Measurements from ENCODE around the gene GZF1. TPM values are rescaled to one million over a fixed set of nuclear protein-coding genes. Genes with fewer than 3 reads are reported as not detected.

The GZF1 gene
- 10 to 100 TPM; 12.2 to 15.5 TPM for total RNA-seq
- 13.5 TPM for polyA plus RNA-seq (2013, experiment 1 of 2)
- 10.4 TPM for polyA plus RNA-seq (2013, experiment 2 of 2)
- long read RNA-seq, experiment 1, full-length matches to known transcripts = 5 of 11 reads
- long read RNA-seq, experiment 1, partial matches to known transcripts = 3 of 11 reads
- long read RNA-seq, experiment 1, other reads (novel, unspliced or antisense) = 3 of 11 reads
- long read RNA-seq, experiment 2, full-length matches to known transcripts = 14 of 32 reads
- long read RNA-seq, experiment 2, partial matches to known transcripts = 2 of 32 reads
- long read RNA-seq, experiment 2, other reads (novel, unspliced or antisense) = 16 of 32 reads
- long read RNA-seq, experiment 3, full-length matches to known transcripts = 34 of 47 reads
- long read RNA-seq, experiment 3, partial matches to known transcripts = 2 of 47 reads
- long read RNA-seq, experiment 3, other reads (novel, unspliced or antisense) = 11 of 47 reads
- long read RNA-seq, experiment 4, partial matches to known transcripts = 3 of 5 reads
- long read RNA-seq, experiment 4, other reads (novel, unspliced or antisense) = 2 of 5 reads

GRCh38 chr20:23361476-23362391 is at the start of gene GZF1:
Gene GZF1, plus strand, starts transcription at chr20:23362182. Its CDS starts 2,202 bp downstream, at chr20:23364384.
- H3K9me3 Mint-ChIP-seq = no peaks in the 10 kb centered on the region
- H3K36me3 Mint-ChIP-seq (ENCODE audit: low read depth) = peaks cover 16% of the 10 kb centered on the region
- H3K36me3 ChIP-seq (ENCODE audit: control insufficient read depth, insufficient read depth, low read length) = peaks cover 22% of the 10 kb centered on the region
- H3K27ac Mint-ChIP-seq = peak within 1 kb of the TSS; percentile 98
- 0% methylated on average over 42 to 114 of the region's 114 CpGs for WGBS, 2 experiments (ENCODE audit: insufficient coverage in 1 of 2, insufficient read length in 1 of 2)
- peak within 1 kb of the TSS; percentile 90 for H3K9ac ChIP-seq (ENCODE audit: extremely low read depth, low read length, poor library complexity, severe bottlenecking)
- H3K4me3 ChIP-seq (ENCODE audit: low read length) = peak within 1 kb of the TSS; percentile 90
- H3K27me3 ChIP-seq (ENCODE audit: control insufficient read depth, insufficient read depth, low read length, poor library complexity, severe bottlenecking) = no peaks in the 10 kb centered on the region
- peaks cover 4% of the 10 kb centered on the region for H3K4me1 ChIP-seq (ENCODE audit: control insufficient read depth, insufficient read depth, low read length)
- H3K9me3 ChIP-seq (ENCODE audit: control insufficient read depth, low read length) = no peaks in the 10 kb centered on the region
- DNase-seq = peak; percentile 99
- peak within 1 kb of the TSS; percentile 96 for H3K27ac ChIP-seq (ENCODE audit: low read depth, low read length)
- TF ChIP-seq CTCF (conservative IDR thresholded peaks at IDR 0.05) = peak; percentile 12
- peaks cover 22% of the 10 kb centered on the region for H3K4me1 Mint-ChIP-seq
- no peaks in the 10 kb centered on the region for H3K27me3 Mint-ChIP-seq (ENCODE audit: insufficient read depth)
- H3K4me3 Mint-ChIP-seq = peak within 1 kb of the TSS; percentile 89

- Mint-ChIP-seq H3K27ac (no peak overlapping the region), H3K36me3 (ENCODE audit: low read depth) (no peaks in the 10 kb centered on the region), H3K4me3 (no peak overlapping the region), H3K27me3 (ENCODE audit: insufficient read depth) (peaks cover 13% of the 10 kb centered on the region), H3K4me1 (no peaks in the 10 kb centered on the region), H3K9me3 (no peaks in the 10 kb centered on the region)
- no peaks in the 10 kb centered on the region for H3K27me3 ChIP-seq (ENCODE audit: control insufficient read depth, insufficient read depth, low read length, poor library complexity, severe bottlenecking)
- H3K4me1 ChIP-seq (ENCODE audit: control insufficient read depth, insufficient read depth, low read length) = no peaks in the 10 kb centered on the region
- no peak overlapping the region for H3K27ac ChIP-seq (ENCODE audit: low read depth, low read length)
- H3K4me3 ChIP-seq (ENCODE audit: low read length) = no peak overlapping the region
- no peaks in the 10 kb centered on the region for H3K36me3 ChIP-seq (ENCODE audit: control insufficient read depth, insufficient read depth, low read length)
- DNase-seq = no peak
- WGBS, 2 experiments (ENCODE audit: insufficient coverage in 1 of 2, insufficient read length in 1 of 2) = 100% methylated on average over 1 of the region's 1 CpG
- no peak for TF ChIP-seq CTCF (conservative IDR thresholded peaks at IDR 0.05)
- H3K9ac ChIP-seq (ENCODE audit: extremely low read depth, low read length, poor library complexity, severe bottlenecking) = no peak overlapping the region
- no peaks in the 10 kb centered on the region for H3K9me3 ChIP-seq (ENCODE audit: control insufficient read depth, low read length)
These were observed 48.7 kb upstream of the GZF1 start for GRCh38 chr20:23313271-23313670.

- 90 to 100% methylated on average over 2 to 5 of the region's 5 CpGs for WGBS, 2 experiments (ENCODE audit: insufficient coverage in 1 of 2, insufficient read length in 1 of 2)
- Mint-ChIP-seq H3K9me3 (no peaks in the 10 kb centered on the region), H3K4me1 (no peaks in the 10 kb centered on the region), H3K4me3 (no peak overlapping the region), H3K27me3 (ENCODE audit: insufficient read depth) (peaks cover 12% of the 10 kb centered on the region), H3K36me3 (ENCODE audit: low read depth) (no peaks in the 10 kb centered on the region), H3K27ac (no peak overlapping the region)
- DNase-seq = no peak
- Histone ChIP-seq H3K9ac (ENCODE audit: extremely low read depth, low read length, poor library complexity, severe bottlenecking) (no peak overlapping the region), H3K9me3 (ENCODE audit: control insufficient read depth, low read length) (no peaks in the 10 kb centered on the region), H3K27ac (ENCODE audit: low read depth, low read length) (no peak overlapping the region), H3K4me3 (ENCODE audit: low read length) (no peak overlapping the region), H3K4me1 (ENCODE audit: control insufficient read depth, insufficient read depth, low read length) (no peaks in the 10 kb centered on the region), H3K36me3 (ENCODE audit: control insufficient read depth, insufficient read depth, low read length) (no peaks in the 10 kb centered on the region), H3K27me3 (ENCODE audit: control insufficient read depth, insufficient read depth, low read length, poor library complexity, severe bottlenecking) (no peaks in the 10 kb centered on the region)
- TF ChIP-seq CTCF (conservative IDR thresholded peaks at IDR 0.05) = no peak
These were observed 47.3 kb upstream of the GZF1 start for GRCh38 chr20:23314699-23315098.

Measured in endodermal cell (in vitro differentiated cells).